Stomach (tissue), 9 donors: Measurements from ENCODE around the gene NWD2. TPM values are rescaled to one million over a fixed set of nuclear protein-coding genes. Genes with fewer than 3 reads are reported as not detected.
A peak's percentile ranks its signal among the peaks of the same experiment; 100 is the strongest.

Experiments used
- DNase-seq, 2 donors: peaks; one replicate each; pipeline versions ENCODE4 v3.0.0 to v3.0.0-alpha.2; 2013 to 2019
- H3K27ac ChIP-seq, 5 donors: fragments of 200-600 bp in 4 of 5; sonication (generic) in 4 of 5; one replicate each; pipeline ENCODE4 v1.5.1; 2013 to 2019; ENCODE audit warnings: mild to moderate bottlenecking in 1 of 5, moderate library complexity in 1 of 5
- H3K27me3 ChIP-seq, 3 donors: fragments of 200-600 bp; sonication (generic); one replicate each; pipeline ENCODE4 v1.5.1; 2017 to 2019; ENCODE audit warnings: mixed run types in 1 of 3
- H3K36me3 ChIP-seq, 4 donors: fragments of 200-600 bp; sonication (generic); 1 replicate in 3 of 4; 2 replicates in 1 of 4; pipeline ENCODE4 v1.5.1; 2016 to 2019
- H3K4me1 ChIP-seq, 4 donors: fragments of 200-600 bp; sonication (generic); one replicate each; pipeline ENCODE4 v1.5.1; 2016 to 2019
- H3K4me3 ChIP-seq, 4 donors: fragments of 200-600 bp; sonication (generic) in 3 of 4; one replicate each; pipeline ENCODE4 v1.5.1; 2016 to 2019; ENCODE audit warnings: mild to moderate bottlenecking in 1 of 4
- H3K9me3 ChIP-seq, 4 donors: fragments of 200-600 bp; sonication (generic); one replicate each; pipeline ENCODE4 v1.5.1; 2016 to 2019
- EP300 ChIP-seq: sonication (generic); formaldehyde crosslinking; IDR thresholded peaks from one replicate; pipeline ENCODE4 v1.6.1; 2017; ENCODE audit warnings: antibody characterized with exemption
- POLR2A ChIP-seq, 4 donors: fragments of 450-650 bp; IDR thresholded peaks; one replicate each; pipeline ENCODE4 v1.6.1; 2016; ENCODE audit warnings: antibody characterized with exemption in 4 of 4, control low read depth in 2 of 4, mild to moderate bottlenecking in 1 of 4, moderate library complexity in 1 of 4
- POLR2AphosphoS5 ChIP-seq, 3 donors: sonication (generic); formaldehyde crosslinking; IDR thresholded peaks; one replicate each; pipeline ENCODE4 v1.6.1; 2016; ENCODE audit warnings: antibody characterized with exemption in 3 of 3
- WGBS, 5 donors: extraction: QIAGEN DNeasy Blood & Tissue Kit in 3 of 5; methylation state at CpG; one replicate each; pipeline versions ENCODE4 v1.1.5 to v1.1.7; 2013 to 2018; 5-methylcytosine and 5-hydroxymethylcytosine counted together
- intact Hi-C: fragments of 100-400 bp; cut with DNase I; formaldehyde crosslinking; loops from one replicate; pipeline ENCODE4 v1.15.1; 2023; ENCODE audit warnings: low total_unique reads
- polyA plus RNA-seq, 3 donors: library from polyadenylated mRNA; stranded (reverse); fragments of 200-250 nt; gene quantifications; one replicate each; pipeline ENCODE4 v1.2.3, GENCODE V29; 2013
- total RNA-seq, 5 donors: library from RNA; depleted of rRNA; stranded (reverse); fragments of >200 nt; gene quantifications; one replicate each; pipeline versions ENCODE4 v1.1.0 to v1.2.3, GENCODE V29; 2014 to 2016
- TF ChIP-seq, protein P1 (sequence below), 7 experiments: fragments of 450-650 bp in 4 of 7; fragments of 200-600 bp in 3 of 7; sonication (generic) in 3 of 7; IDR thresholded peaks; one replicate each; pipeline ENCODE4 v1.5.1; 2016 to 2019; ENCODE audit warnings: antibody characterized with exemption in 7 of 7, control low read depth in 2 of 7, mild to moderate bottlenecking in 1 of 7
- donor health status: healthy with polysubstance abuse.
- donor health status: Bipolar disorder and iron deficiency.
- donor health status: healthy.

Gene NWD2
- total and polyA plus RNA-seq, 8 donors, result under 0.01 to 1.5 (median 0.05) TPM; not detected in 5

DNA sequence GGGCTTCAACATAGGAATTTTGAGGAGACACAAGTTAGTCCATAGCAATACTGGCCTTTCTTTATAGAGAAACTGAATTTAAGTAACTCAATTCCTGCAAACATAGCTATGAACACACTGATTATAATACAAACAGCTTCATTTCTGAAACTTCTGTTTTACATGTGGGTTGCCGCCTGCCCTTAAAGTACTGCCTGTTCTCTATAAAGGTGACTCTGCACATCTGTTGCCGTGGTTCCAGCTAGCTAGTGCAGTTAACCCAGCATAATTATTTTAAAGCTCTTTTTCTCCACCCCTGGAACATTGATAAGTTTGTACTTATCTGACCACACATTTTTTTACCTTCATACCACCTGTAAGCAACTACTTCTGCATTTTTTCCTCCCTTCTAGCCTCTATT is 177.6 kb downstream of the NWD2 start:
- WGBS, 5 donors, result 29 to 38% (median 32%) methylated on average over 2 of the region's 2 CpGs
- Histone ChIP-seq H3K4me3 (no peak overlapping the region), H3K27me3 (no peaks in the 10 kb centered on the region), H3K4me1 (peaks cover 0 to 22% (median 11%) of the 10 kb centered on the region in 4 donors), H3K9me3 (no peaks in the 10 kb centered on the region), H3K36me3 (no peaks in the 10 kb centered on the region), H3K27ac (peak overlapping the region in 4 of 5 donors; percentile 38 to 76 (median 58))
- DNase-seq, result peak; percentile 34 to 43
- TF ChIP-seq POLR2AphosphoS5 (IDR thresholded peaks at IDR 0.05) (no peak), EP300 (no peak), POLR2A (IDR thresholded peaks at IDR 0.05) (no peak)
- intact Hi-C loops, result no loop called here

DNA sequence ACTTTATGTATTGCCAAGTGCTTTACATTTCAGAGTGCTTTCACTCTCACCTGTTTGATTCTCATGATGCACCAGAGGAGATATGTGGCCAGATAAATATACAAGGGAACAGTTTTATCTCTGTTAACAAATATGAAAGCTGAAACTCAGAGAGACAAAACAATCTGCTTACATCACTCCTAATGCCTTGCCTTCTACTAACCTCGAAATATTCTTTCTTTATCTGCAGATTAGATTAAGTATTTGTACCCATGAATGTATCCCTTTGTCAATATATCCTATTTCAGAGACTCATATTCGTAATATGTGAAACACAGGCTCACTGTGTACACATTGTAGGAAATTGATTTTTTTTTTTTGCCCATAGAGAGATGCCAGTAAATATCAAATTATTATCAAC is 178.1 kb downstream of the NWD2 start:
- TF ChIP-seq POLR2AphosphoS5 (IDR thresholded peaks at IDR 0.05), result no peak
- no peak for TF ChIP-seq POLR2A (IDR thresholded peaks at IDR 0.05)
- no peak for TF ChIP-seq EP300
- TF ChIP-seq, protein P1, sequence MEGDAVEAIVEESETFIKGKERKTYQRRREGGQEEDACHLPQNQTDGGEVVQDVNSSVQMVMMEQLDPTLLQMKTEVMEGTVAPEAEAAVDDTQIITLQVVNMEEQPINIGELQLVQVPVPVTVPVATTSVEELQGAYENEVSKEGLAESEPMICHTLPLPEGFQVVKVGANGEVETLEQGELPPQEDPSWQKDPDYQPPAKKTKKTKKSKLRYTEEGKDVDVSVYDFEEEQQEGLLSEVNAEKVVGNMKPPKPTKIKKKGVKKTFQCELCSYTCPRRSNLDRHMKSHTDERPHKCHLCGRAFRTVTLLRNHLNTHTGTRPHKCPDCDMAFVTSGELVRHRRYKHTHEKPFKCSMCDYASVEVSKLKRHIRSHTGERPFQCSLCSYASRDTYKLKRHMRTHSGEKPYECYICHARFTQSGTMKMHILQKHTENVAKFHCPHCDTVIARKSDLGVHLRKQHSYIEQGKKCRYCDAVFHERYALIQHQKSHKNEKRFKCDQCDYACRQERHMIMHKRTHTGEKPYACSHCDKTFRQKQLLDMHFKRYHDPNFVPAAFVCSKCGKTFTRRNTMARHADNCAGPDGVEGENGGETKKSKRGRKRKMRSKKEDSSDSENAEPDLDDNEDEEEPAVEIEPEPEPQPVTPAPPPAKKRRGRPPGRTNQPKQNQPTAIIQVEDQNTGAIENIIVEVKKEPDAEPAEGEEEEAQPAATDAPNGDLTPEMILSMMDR (IDR thresholded peaks at IDR 0.05), result no peak
- H3K27me3 ChIP-seq, result no peaks in the 10 kb centered on the region
- peaks cover 0 to 22% (median 11%) of the 10 kb centered on the region in 4 donors for H3K4me1 ChIP-seq
- peak overlapping the region in 4 of 5 donors; percentile 38 to 76 (median 58) for H3K27ac ChIP-seq
- H3K36me3 ChIP-seq, result no peaks in the 10 kb centered on the region
- WGBS, 5 donors, result 22 to 52% (median 33%) methylated on average over 2 of the region's 2 CpGs
- H3K9me3 ChIP-seq, result no peaks in the 10 kb centered on the region
- no peak overlapping the region for H3K4me3 ChIP-seq
- no peak for DNase-seq
- intact Hi-C loops, result no loop called here

DNA sequence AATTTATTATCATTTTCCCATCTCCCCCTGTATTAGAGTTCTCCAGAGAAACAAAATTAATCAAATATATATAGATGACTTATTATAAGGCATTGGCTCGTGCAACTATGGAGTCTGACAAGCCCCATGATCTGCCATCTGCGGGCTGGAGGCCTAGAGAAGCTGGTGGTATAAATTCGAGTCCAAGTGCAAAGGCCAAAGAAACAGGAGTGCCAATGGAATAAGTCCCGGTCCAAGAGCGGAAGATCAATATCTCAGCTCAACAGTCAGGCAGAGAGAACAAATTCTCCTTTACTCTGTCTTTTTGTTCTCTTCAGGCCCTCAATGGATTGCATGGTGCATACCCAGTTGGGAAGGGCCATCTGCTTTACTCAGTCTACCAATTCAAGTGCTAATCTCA is 178.8 kb downstream of the NWD2 start:
- Histone ChIP-seq H3K4me3 (no peak overlapping the region), H3K9me3 (no peaks in the 10 kb centered on the region), H3K4me1 (peaks cover 0 to 22% (median 11%) of the 10 kb centered on the region in 4 donors), H3K27me3 (no peaks in the 10 kb centered on the region), H3K27ac (no peak overlapping the region), H3K36me3 (no peaks in the 10 kb centered on the region)
- TF ChIP-seq, protein P1 (IDR thresholded peaks at IDR 0.05), result no peak
- TF ChIP-seq EP300 (no peak), POLR2AphosphoS5 (IDR thresholded peaks at IDR 0.05) (no peak), POLR2A (IDR thresholded peaks at IDR 0.05) (no peak)
- WGBS, 5 donors, result 79 to 86% (median 83%) methylated on average over 5 of the region's 5 CpGs
- DNase-seq, result no peak
- intact Hi-C loops, result no loop called here

DNA sequence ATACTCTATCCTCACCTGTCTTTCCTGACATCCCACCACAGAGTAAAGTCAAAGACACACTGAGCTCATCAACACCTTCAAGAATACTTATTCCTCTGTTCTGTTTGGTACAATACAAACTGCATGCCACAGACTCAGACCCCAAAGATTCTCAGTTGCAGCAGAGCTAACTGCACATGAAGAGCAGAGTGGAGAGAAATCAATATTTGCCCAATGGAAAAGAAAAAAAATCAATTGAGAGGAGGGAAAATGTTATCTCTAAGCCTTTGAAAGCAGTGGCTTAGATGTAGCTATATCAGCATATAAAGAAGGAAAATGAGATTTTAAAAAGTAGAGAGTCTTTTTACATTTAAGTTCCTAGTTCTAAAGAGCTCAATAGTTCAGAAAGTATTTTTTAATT is 180.2 kb downstream of the NWD2 start:
- no peaks in the 10 kb centered on the region for H3K9me3 ChIP-seq
- intact Hi-C loops, result no loop called here
- TF ChIP-seq POLR2A (IDR thresholded peaks at IDR 0.05) (no peak), EP300 (no peak), POLR2AphosphoS5 (IDR thresholded peaks at IDR 0.05) (no peak)
- TF ChIP-seq, protein P1 (IDR thresholded peaks at IDR 0.05), result no peak
- H3K27me3 ChIP-seq, result no peaks in the 10 kb centered on the region
- H3K4me3 ChIP-seq, result no peak overlapping the region
- no peak overlapping the region for H3K27ac ChIP-seq
- peaks cover 0 to 22% (median 11%) of the 10 kb centered on the region in 4 donors for H3K4me1 ChIP-seq
- DNase-seq, result no peak
- no peaks in the 10 kb centered on the region for H3K36me3 ChIP-seq

DNA sequence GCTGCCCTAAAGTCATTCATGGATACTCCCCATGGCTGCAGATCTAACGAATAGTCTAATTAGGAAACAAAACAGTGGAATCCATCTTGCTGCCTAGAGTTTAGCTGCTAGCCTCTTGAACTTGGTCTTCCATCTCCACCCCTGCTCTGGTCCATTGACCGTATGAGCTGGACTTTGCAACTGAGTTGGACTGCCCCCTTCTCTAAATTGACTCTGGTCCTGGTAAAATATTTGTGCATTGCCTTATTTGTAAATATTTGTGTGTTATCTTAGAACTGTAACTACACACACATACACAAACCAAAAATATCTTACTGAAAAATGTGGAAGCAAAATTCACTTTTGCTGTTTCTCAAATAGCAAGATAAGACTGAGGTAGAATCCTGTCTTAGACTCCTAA is 181.3 kb downstream of the NWD2 start:
- Histone ChIP-seq H3K4me3 (no peak overlapping the region), H3K27ac (no peak overlapping the region), H3K9me3 (no peaks in the 10 kb centered on the region), H3K36me3 (no peaks in the 10 kb centered on the region), H3K27me3 (no peaks in the 10 kb centered on the region), H3K4me1 (peaks cover 0 to 26% (median 13%) of the 10 kb centered on the region in 4 donors)
- 55 to 85% (median 76%) methylated on average over 2 of the region's 2 CpGs for WGBS, 5 donors
- TF ChIP-seq POLR2AphosphoS5 (IDR thresholded peaks at IDR 0.05) (no peak), EP300 (no peak), POLR2A (IDR thresholded peaks at IDR 0.05) (no peak)
- TF ChIP-seq, protein P1 (IDR thresholded peaks at IDR 0.05), result no peak
- DNase-seq, result no peak
- intact Hi-C loops, result no loop called here
